Heart left ventricle (tissue), 13 donors: ENCODE results near the gene CCDC194.

Source experiments
- CTCF ChIP-seq, 12 donors: fragments of 200-600 bp; sonication (generic) in 4 of 12; IDR thresholded peaks; one replicate each; pipeline versions ENCODE4 v1.5.0 to v1.8.0; 2018 to 2022; ENCODE audit warnings: antibody characterized with exemption in 12 of 12, mild to moderate bottlenecking in 5 of 12
- POLR2A ChIP-seq, 2 donors: fragments of 450-650 bp; IDR thresholded peaks; one replicate each; pipeline ENCODE4 v1.6.1; 2017; ENCODE audit warnings: antibody characterized with exemption in 2 of 2, mild to moderate bottlenecking in 2 of 2, moderate library complexity in 2 of 2
- donor health status: ischemic (EF 13 %, LVEDD 7.1; RV severe dilation, severe dysfunction).
- donor health status: DM: no; HTN: yes; CAD: no.
- donor health status: DM: no; HTN: no; CAD: no.
- donor health status: ischemic (EF 25% LVEDD 6.9; RV normal size, moderate dysfunction).
- donor health status: ischemic (EF 25% LVEDD 5.7; RV mildly dilated, moderate dysfunction).
- donor health status: ischemic (EF 35%, LVEDD 5.7; RV mildly dilated, moderate dysfunction).
- donor health status: nonischemic (EF 11% LVEDD 7.7; RV severe dilation, severe dysfunction).
- donor health status: DM: yes; HTN: yes; CAD: no.
- donor health status: PGD.
- donor health status: ischemic (EF 29% LVEDD 5.4; RV normal size, mild dysfunction).
- donor health status: nonischemic (EF 23%, LVEDD 6.1; RV moderate dilation, normal function).

GRCh38 chr19:17419154-17419620, 25.2 kb upstream of the CCDC194 start:
- TF ChIP-seq CTCF (IDR thresholded peaks at IDR 0.05) (no peak), POLR2A (IDR thresholded peaks at IDR 0.05) (no peak)
